Right ventricle myocardium inferior (tissue), 1 donor: ENCODE data around the gene NPNT. TPM values are rescaled to one million over a fixed set of nuclear protein-coding genes. Genes with fewer than 3 reads are reported as not detected.

Experiments used
- ATAC-seq: fragments of 200-7000 bp; cut with Tn5 transposase; one replicate; pipeline ENCODE4 v1.9.1; 2020; ENCODE audit warnings: mild to moderate bottlenecking, moderate library complexity
- DNase-seq: peaks from one replicate; pipeline ENCODE4 v3.0.0; 2021; ENCODE audit errors: missing footprints
- intact Hi-C: fragments of 100-400 bp; cut with DNase I; formaldehyde crosslinking; loops from one replicate; pipeline ENCODE4 v1.11.0; 2022
- total RNA-seq: library from RNA; stranded (reverse); fragmentation: NEBNext Ultra II Directional; extraction: Animal tissue kit (Norgen Biotek cat#: 25700); gene quantifications from one replicate; pipeline ENCODE4 v1.2.1, GENCODE V29; 2021
- donor health status: DM: no; HTN: yes; CAD: no; lungs with severe emphysema.

Gene NPNT
- total RNA-seq, 1 donor from 2014 or later, result 4.7 TPM

DNA sequence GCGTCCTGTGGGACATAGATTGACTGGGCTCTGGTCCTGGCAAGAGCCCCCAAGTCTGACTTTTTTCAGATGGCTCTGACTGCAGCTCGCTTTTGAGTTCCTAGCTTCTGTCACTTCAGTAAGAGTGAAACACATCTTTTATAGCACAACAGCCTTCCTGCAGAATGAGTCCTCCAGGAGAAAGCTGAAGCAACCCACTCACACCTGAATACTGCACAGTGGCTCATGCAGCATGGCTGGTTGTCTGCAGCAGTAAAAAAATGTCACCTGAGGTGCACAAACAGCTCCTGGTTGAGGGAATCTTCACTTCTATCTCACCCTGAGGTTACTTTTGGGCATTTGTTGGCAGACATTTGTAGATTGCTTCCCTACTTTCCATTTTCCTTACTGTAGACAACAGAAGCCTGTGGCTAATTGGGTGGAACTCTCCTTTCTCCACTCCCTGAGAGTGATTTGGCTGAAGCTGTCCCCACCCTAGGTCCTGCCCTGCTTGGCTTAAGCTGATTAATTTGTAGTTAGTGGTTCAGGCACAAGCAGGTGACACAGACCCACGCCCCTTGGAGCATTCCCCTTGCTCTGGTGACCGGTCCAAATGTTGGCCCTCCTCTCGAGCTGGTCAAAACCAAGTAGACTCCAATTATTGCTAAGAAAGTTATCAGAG, 99.7 kb downstream of the NPNT start:
- intact Hi-C loops, result loop anchor here (10.0 kb wide), 1 partner anchor 50 kb away; no protein-coding TSS in a partner anchor
- DNase-seq, result no peak

DNA sequence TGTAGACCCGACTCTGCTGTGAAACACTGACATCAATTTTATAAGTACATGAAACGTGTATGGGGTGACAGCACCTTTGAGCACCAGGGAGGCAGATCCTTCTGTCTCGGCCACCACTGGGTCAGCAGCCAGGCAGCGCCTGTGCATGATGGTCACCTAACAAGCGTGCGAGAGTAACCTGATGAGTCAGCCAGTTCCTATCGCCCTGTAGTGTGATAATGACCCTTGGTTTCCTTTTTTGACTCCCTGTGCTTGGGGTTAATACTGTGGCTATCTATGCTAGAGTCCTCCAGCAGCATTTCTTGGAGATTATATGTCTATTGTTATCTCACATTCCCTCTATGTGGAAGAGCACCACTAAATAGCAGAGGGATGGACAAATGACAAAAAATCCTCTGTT, 101.6 kb downstream of the NPNT start:
- intact Hi-C loops, result loop anchor here (10.0 kb wide), 1 partner anchor 52 kb away; no protein-coding TSS in a partner anchor
- DNase-seq, result no peak
- ATAC-seq, result no peak

More for the DNA sequence above, 99.7 kb downstream of the NPNT start:
- ATAC-seq, result no peak

DNA sequence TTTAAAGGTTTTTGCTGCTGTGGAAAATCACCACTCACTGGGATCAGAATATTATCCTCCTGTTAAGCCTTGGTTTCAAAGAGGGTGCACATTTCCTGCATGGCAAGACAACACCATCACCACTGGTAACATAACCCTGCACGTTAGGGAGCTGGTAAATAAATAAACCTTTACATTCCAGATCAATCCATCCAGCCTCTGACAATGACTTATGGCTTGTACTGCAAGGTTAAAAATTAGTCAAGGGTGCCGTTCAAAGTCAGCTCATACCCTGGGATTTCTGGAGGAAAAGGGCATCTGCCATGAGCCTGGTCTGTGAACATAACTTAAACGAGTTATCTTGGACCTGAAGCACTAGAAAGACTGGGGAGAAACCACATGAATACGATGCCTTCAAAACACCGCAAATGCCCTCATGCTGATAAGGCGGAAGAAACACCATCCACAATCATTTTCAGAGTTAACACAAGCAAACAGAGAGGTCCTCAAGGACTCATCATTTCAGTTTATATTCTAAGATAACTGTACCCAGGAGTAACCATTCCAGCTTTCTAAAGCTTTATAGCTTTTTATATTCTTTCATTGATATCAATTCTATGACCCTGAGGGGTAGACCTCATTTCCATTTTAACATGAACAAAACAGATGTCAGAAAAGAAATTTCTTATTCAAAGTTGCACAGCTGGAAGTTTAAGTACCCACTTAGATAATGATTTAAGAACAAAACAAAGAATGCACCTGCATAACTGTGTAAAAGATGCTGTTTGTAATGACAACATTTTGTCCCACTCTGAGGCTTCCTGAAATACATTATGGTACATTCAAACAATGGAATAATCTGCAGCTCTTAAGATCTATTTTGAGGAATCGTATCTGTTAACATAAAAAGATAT, 103.1 kb downstream of the NPNT start:
- intact Hi-C loops, result loop anchor here (10.0 kb wide), 1 partner anchor 54 kb away; no protein-coding TSS in a partner anchor
- no peak for ATAC-seq
- DNase-seq, result no peak

DNA sequence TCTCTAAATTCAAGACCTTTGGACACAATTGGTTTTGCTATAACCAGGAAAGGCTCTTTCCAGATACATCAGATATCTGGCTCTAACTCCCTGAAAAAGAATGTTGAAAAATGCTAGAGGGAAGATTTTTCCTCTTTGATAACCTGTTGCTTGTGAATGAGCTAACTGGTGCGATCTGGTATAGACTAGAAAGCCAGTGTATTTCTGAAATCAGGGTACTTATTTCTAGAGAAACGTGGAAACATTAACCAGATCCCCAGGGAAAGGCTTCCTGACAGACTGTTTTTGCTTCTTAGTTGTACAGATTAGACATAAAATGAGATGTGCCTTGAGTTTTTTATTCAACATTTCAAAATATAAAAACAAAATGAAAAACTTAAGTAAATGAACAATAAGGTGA, 107.7 kb downstream of the NPNT start:
- DNase-seq (no peak), ATAC-seq (no peak)
- intact Hi-C loops, result no loop called here

GRCh38 chr4:106010761-106011160, 115.5 kb downstream of the NPNT start:
- intact Hi-C loops, result no loop called here
- DNase-seq (no peak), ATAC-seq (no peak)

- intact Hi-C loops, result no loop called here
- no peak for DNase-seq
- ATAC-seq, result no peak
These were observed 116.1 kb downstream of the NPNT start for GRCh38 chr4:106011387-106011786.

DNA sequence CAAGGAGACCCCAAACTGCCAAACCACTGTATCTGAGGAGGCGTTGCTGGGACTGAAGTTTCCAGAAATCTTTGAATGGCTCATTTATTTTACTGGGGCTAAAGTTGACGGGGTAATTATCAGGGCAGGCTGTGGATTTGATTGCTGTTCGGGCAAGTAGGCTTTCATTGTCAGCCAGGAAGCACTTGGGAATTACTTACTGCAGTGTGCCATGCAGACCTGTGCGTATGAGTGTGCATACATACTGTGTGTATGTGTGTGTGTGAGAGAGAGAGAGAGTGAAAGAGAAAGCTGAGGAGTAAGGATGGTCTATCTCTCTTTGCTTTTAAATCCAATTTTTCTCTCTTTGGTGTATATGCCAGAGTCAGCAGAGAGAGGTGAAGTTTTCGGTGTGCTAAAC, 122.7 kb downstream of the NPNT start:
- intact Hi-C loops, result no loop called here
- ATAC-seq (no peak), DNase-seq (no peak)

DNA sequence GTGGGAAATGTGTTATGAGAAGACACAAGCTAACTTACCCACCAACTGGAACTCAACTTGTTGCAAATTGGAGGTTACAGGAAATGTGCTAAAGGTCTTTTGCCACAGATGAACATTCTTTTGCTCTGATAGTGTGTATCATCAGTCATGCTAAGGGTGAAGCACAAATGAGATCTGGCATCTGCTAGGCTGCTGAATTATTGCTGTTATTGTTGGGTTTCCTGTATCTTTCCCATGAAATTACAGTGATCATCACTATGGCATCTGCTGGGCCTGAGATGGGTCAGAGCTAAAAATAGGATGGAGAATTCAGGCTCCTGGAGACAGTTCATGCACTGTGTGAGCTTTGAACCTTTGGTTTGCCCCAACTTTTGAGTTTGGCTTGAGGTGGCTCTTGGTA, 124.5 kb downstream of the NPNT start:
- ATAC-seq, result no peak
- DNase-seq, result no peak
- intact Hi-C loops, result no loop called here

Other genes starting within 250 kb of the NPNT start
- 20.9 TPM for gene INTS12, start 186.8 kb upstream of the NPNT start, total RNA-seq
- gene GSTCD, start 186.7 kb upstream of the NPNT start, total RNA-seq, result 3.8 TPM